Measurements from ENCODE around the gene DLL1. TPM values are rescaled to one million over a fixed set of nuclear protein-coding genes. Genes with fewer than 3 reads are reported as not detected.

DLL1 gene
- total and polyA plus RNA-seq, 9 of the 15 experiments (the other 6 are each of a cell fraction or from before 2014, with no cell fraction given): not detected

DNA sequence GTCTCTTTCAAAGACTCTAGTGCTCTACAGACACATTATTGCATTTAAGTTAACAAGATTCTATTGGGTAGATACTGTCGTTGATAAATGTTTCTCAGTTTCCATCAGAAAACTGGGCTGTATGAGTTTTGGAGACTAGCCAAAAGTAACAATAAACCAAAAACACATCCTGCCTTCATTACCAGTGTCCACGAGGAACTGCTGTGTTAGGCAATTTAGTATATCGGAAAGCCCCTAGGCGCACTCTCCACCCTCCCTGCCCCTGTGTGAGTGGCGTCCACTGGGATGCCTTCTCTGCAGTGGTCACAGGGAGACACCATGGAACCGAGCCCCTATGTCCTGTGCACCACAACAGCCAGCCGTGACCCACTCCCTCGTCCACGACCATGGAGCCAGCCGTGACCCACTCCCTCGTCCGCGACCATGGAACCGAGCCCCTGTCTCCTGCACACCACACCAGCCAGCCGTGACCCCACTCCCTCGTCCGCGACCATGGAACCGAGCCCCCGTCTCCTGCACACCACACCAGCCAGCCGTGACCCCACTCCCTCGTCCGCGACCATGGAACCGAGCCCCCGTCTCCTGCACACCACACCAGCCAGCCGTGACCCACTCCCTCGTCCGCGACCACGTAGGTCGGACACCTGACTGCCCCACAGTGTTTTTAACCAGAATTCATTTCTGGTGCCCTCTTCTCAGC lies 35.3 kb downstream of the DLL1 start:
- 0 out of 2 replicates have a peak, but pooled peaks cover 2% of the 10 kb centered on the region for H3K9me3 ChIP-seq (replicated peaks; ENCODE audit: control insufficient read depth, insufficient read depth, low read depth, low read length)
- no peak for FAIRE-seq
- H3K4me3 ChIP-seq: no peak overlapping the region
- CTCF ChIA-PET (ENCODE audit: low intra/inter-chr PET ratio): no interaction called here
- H3K79me2 ChIP-seq (ENCODE audit: control insufficient read depth, insufficient read depth, low read length): no peaks in the 10 kb centered on the region
- WGBS (ENCODE audit: insufficient coverage, low coverage, missing lambda C conversion rate): 9% methylated on average over 25 of the region's 32 CpGs
- ATAC-seq: no peak
- POLR2A ChIA-PET: no interaction called here
- no peaks in the 10 kb centered on the region for H3K36me3 ChIP-seq (ENCODE audit: control insufficient read depth, insufficient read depth, low read length)
- peaks cover 74 to 94% of the 10 kb centered on the region in 2 experiments for H3K27me3 ChIP-seq (ENCODE audit: control insufficient read depth in 2 of 2, insufficient read depth in 2 of 2, low read length in 2 of 2)
- no peak overlapping the region for H3K9ac ChIP-seq (ENCODE audit: insufficient read depth in 1 of 2, low read depth in 2 of 2, low read length in 2 of 2)
- TF ChIP-seq KLF10 (CRISPR knock-in tag; IDR thresholded peaks at IDR 0.05) (no peak), HDAC2 (IDR thresholded peaks at IDR 0.05) (no peak), RBBP5 (IDR thresholded peaks at IDR 0.05; ENCODE audit: borderline replicate concordance, insufficient read depth, low read length, poor library complexity, severe bottlenecking) (no peak), MECOM (CRISPR knock-in tag; IDR thresholded peaks at IDR 0.05) (no peak), ADNP (tag; IDR thresholded peaks at IDR 0.05) (no peak), PREB (CRISPR knock-in tag; IDR thresholded peaks at IDR 0.05) (no peak), ZNF79 (CRISPR knock-in tag; IDR thresholded peaks at IDR 0.05; ENCODE audit: low read depth) (no peak), CXXC5 (CRISPR knock-in tag; IDR thresholded peaks at IDR 0.05) (no peak), SMC3 (conservative IDR thresholded peaks at IDR 0.05; ENCODE audit: insufficient read depth, low read depth, low read length) (no peak), NFE2L1 (tag; IDR thresholded peaks at IDR 0.05; ENCODE audit: borderline replicate concordance, low read depth) (no peak), STAT5A (IDR thresholded peaks at IDR 0.05; ENCODE audit: borderline replicate concordance, low read length) (no peak), ZBTB34 (CRISPR knock-in tag; IDR thresholded peaks at IDR 0.05) (no peak)
- H2AFZ ChIP-seq (ENCODE audit: low read depth, low read length): no peak overlapping the region
- DNase-seq (ENCODE audit: extremely low read depth in 1 of 4, low spot score in 3 of 4): no peak
- intact Hi-C loops (cut with micrococcal nuclease): no loop called here
- no peak overlapping the region for H3K4me2 ChIP-seq (ENCODE audit: insufficient read depth, low read length)
- H3K4me1 ChIP-seq (replicated peaks in 1 of 2; ENCODE audit: control insufficient read depth in 2 of 2, insufficient read depth in 2 of 2, low read length in 2 of 2): peaks cover 0 to 8% of the 10 kb centered on the region in 2 experiments; a peak in 2 of 5 replicates
- no TSS peak for BruUV-seq (replicated peaks)
- in situ Hi-C loops (cut with MboI): no loop called here
- peaks cover 10% of the 10 kb centered on the region for H4K20me1 ChIP-seq (replicated peaks; ENCODE audit: control insufficient read depth, insufficient read depth, low read length)
- no peaks in the 10 kb centered on the region for H3K9me1 ChIP-seq (ENCODE audit: control insufficient read depth, insufficient read depth, low read length)
- no peak overlapping the region for H3K27ac ChIP-seq (ENCODE audit: extremely low read depth, low read depth, low read length)
